Right renal pelvis (tissue), 4 donors: ENCODE measurements around the gene IPO8. TPM values are rescaled to one million over a fixed set of nuclear protein-coding genes. Genes with fewer than 3 reads are reported as not detected.
A peak's percentile ranks its signal among the peaks of the same experiment; 100 is the strongest.

Experiments
- DNase-seq, 4 donors: peaks; one replicate each; pipeline ENCODE4 v3.0.0-alpha.2; 2013; ENCODE audit warnings: low read depth in 4 of 4, low spot score in 3 of 4, missing footprints in 1 of 4
- polyA plus RNA-seq, 4 donors: library from polyadenylated mRNA; unstranded; fragments of 120-200 nt; gene quantifications; one replicate each; pipeline ENCODE4 v1.2.1, GENCODE V29; 2013; ENCODE audit not compliant: insufficient read length in 4 of 4

Gene IPO8
- polyA plus RNA-seq = 10 to 100 TPM; 49.8 to 63.1 (median 59.4) TPM

DNA sequence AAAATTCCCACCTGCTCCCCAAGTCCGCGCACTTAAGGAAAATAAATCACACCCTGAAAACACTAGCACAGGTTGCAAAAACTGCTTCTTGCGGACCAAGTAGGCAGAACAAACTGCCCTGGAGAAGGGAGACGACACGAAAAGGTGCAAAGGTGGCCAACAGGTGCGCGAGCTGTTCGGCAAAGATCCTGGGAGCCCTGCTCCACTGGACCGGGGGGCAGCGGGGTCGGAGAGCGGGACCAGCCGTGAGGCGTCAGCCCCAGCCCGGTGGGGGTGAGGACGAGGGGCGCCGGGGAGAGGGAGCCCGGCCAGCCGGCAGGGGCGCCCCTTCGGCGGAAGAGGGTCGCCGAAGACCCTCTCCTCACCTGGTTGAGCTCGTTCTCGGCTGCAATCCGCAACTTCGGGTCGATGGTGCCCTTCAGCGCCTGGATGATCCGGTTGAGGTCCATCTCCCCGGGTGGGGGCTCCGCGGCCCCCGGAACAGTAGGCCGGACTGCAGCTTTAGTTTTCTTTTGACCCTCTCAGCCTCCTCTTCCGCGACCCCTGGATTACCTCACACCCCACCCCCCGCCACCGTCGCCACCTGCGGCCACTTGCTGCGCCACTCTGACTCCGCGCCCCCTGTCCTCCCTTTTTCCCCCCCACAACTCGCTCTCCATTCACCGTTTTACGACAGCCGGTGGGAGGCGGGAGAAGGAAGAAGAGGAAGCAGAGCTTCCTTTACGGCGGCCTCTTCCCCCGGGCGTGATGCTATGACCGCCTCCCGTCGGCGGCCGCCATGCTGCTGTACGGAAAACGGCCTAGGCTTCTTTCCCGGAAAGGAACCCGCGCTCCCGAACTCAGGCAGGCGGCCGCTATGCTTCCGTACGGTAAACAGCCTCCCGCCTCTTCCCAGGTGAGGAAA lies at the start of gene IPO8:
Gene IPO8, minus strand, starts transcription at position 671 of the 904 bp plus-strand sequence. Its CDS starts 222 bp downstream, at position 449.
- peak; percentile 81 to 90 (median 89) for DNase-seq

DNA sequence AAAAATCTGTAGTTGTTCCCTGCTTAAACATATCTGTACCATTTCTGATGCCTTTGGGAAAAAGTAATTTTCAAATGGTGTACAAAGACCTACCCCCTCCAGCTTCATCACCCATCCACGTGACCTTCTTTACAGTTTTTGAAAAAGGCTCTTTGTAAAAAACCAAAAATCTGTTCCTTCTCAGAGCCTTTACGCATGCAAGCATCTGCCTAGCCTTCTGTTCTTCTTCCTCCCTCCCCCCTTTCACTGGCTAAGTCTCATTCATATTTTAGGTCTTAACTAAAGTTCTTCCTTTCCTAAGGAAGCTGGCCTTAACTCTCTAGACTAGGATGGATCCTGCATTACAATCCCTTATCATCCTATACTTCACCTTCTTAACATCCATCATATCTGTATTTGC lies 48.7 kb upstream of the IPO8 start:
- DNase-seq = no peak

DNA sequence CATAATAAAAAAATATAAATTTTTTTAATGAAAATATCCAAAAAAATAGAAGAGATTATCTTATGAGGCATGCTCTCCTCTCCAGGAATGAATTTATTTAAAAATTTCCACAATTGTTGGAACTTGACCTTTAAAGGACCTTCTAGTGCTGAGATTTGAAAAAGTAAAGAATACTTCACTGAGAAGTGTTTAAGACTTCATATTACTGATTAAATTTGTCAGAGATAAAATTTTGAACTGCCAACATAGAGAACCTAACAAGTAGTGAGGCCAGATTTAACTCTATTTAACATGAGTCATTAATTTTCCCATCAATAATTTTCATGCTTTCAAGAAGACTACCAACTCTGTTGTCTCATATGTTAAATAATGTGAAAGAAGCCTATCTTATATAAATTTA lies 44.6 kb upstream of the IPO8 start:
- DNase-seq = no peak

DNA sequence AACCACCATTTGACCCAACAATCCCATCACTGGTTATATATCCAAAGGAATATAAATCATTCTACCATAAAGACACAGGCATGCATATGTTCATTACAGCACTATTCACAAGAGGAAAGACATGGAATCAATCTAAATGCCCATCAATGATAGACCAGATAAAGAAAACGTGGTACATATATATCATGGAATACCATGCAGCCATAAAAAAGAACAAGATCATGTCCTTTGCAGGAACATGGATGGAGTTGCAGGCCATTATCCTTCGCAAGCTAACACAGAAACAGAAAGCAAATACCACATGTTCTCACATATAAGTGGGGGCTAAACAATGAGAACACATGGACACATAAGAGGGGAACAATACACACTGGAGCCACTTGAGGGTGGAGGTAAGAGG lies 43.4 kb upstream of the IPO8 start:
- no peak for DNase-seq

DNA sequence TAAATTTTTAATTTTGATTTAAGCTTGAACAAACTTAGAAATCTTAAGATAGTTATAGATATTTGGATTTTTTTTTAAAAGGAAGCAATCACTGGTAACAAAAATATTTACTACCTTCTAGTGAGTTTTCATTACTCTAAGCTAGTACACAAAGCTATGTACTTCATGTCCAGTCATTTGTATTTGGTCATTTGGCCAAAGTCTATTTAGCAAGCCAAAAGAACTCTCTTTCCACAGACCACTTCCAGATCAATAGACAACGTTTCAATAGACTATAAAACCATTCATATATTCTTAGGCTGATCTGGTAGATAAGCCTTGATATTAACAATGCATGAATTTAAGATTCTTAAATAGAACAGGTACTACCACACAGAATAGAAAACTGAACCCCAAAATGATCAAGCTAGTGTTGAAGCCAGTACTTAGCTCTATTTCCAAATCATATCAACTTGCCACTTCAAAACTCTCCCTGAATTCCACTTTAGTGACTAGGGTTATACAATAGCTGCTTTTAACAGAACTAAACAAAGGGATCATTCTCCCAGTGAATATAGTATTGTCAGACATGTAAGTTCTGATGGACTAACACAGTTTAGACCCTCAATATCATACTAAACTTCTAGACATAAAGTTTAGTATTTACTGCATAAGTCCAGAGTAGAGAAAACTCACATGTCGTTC lies 37.4 kb upstream of the IPO8 start:
- DNase-seq = no peak

DNA sequence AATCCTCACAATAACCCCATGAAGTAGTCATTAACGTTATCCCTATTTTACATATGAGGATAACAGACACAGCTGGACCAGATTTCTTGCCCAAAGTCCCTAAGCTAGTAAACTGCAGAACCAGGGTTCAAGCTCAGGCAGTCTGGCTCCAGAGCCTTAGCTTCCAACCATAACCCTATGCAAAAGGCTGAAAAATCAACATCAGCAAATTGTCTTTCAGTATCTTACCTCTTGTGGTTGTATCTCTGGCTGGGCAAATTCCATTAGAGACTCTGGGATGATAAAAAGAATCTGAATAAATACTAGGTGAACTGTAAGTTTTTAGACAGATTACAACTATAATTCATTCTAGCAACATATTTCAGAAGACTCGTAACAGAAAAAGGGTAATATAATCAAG lies 34.3 kb upstream of the IPO8 start:
- no peak for DNase-seq

DNA sequence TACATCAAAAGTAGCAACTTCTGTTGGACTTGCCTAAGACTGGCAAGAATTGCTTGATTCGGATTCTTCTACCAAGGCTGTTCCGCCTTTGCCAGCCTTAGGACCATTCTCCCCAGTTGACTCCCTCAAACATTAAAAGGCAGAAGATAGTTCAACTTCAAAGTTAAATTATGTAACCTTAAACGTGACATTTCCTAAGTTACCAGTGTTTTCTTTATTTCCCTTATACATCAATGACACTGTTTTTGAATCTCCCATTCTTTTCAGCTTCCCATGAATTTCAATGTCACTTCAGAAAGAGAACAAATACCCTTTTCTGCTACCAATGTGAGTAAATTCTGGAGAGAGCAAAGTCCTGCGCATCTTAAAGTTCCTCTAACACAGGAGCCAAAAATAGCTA lies 33.9 kb upstream of the IPO8 start:
- no peak for DNase-seq

DNA sequence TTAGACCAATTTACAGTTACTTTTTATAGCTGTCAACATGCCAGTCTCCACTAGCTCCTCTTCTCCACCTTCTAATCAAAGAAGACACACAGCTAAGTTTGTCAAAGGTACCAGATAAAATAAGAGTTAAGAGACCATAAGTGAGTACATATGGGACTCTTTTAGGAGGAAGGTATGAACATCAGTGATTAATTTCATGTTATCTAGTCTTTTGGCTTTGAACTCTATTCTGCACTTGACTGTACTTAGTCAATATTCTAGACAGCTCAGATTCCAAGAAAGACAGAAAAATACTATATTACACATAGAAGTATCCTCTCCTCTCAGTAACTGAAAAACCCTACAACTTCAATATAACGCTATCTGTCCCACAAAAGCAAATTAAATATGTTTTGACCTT lies 31.0 kb upstream of the IPO8 start:
- DNase-seq = no peak

DNA sequence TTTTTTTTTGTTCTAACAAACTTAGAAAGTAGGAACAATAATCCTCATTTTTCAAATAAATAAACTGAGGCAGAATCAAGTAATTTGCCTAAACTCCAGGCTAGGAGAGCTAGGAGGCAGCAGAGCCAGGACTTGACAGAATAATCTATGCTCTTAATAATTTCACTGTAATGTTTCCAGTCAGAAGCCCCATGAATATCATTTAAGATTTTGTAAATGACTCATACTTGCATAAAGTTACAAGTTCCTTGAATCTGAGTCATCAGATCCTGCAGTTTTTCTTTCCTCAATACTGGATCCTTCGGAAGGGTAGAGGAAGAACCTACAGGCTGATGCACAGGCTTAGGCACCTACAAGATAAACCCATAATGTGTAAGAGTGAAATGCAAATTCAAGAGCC lies 30.1 kb upstream of the IPO8 start:
- no peak for DNase-seq

DNA sequence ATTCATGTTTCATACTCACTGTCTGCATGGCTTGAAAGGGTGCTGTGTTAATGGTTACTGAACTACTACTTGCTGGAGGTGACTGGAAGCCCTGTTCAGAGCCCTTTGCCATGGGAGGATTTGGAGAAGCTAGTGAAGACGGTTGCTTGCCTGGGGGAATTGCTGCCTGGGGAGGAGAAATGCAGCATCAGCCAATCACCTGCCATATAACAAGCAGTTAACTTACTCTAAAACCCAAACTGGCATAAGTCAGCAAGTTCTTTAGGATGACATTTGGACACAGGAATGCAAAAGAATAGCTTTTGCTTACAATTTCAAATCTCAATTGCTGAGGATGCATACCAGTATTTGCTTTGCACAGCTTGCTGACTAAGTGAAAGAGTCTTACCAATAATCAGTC lies 23.4 kb upstream of the IPO8 start:
- DNase-seq = no peak

DNA sequence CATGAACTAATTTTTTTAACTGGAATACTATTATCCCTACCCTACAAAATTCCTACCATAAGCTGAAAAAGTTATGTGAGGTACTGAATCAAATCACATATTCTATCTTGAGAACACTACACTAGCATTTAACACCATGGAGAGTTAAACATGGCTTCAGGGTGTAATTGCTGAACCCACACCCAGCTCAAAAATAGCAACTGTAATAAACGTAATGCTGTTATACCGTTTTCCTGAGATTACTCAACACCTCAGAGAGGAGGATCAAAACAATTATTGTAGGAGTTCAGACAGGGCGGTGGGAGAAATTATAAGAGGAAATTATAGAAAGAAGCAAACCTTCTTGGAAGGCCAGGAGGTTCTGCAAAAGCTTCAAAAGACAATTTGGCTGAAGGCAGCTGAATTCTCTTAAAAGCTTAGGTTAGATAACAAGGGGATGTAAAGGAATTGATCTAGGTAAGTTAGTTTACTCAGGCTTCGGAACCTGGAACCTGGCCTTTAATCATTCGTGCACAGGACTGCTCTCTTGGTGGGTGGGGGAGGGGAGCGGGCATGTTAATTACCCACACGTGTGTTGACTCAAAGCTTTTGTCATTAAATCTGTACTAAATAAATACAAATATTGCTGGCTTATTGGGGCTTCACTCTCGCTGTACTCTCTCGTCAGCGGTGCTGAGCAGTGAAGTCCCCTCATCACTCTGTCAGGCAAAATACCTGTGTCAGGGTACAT lies 12.1 kb upstream of the IPO8 start:
- no peak for DNase-seq

DNA sequence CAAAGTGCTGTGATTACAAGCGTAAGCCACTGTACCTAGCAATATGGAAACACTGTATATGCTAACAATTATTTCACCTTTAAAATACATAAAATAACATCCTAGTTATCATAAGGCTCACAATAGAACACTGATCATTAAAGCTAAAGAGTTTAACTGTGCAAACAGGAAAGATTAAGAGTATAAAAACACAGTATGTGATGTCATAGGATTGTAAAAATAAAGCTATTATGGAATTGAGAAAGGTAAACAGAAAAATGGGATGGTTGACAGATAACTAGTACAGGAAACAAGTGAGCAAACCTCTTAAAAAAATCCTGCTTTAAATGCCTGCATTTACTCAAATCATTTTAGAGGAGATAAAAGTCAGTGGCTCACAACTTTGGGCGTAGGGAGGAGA lies 10.8 kb upstream of the IPO8 start:
- DNase-seq = no peak

DNA sequence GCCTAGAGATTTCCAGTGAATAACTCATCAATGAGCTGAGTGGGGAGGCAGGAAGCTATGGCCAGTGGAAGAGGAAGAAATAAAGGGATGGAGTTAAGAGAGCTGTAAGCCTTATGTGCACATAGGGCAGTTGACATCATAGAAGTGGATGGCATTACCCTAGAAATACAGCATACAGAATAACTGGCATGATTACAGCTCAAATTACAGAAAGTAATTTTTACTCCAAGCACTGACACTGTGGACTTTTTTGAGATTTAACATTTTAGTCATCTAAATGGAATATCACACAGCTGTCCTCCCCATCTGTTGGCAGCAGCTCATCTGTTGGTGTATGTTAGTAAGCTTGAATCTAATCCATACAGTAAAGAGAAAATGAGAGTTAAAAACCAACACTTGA lies 5.4 kb upstream of the IPO8 start:
- no peak for DNase-seq

DNA sequence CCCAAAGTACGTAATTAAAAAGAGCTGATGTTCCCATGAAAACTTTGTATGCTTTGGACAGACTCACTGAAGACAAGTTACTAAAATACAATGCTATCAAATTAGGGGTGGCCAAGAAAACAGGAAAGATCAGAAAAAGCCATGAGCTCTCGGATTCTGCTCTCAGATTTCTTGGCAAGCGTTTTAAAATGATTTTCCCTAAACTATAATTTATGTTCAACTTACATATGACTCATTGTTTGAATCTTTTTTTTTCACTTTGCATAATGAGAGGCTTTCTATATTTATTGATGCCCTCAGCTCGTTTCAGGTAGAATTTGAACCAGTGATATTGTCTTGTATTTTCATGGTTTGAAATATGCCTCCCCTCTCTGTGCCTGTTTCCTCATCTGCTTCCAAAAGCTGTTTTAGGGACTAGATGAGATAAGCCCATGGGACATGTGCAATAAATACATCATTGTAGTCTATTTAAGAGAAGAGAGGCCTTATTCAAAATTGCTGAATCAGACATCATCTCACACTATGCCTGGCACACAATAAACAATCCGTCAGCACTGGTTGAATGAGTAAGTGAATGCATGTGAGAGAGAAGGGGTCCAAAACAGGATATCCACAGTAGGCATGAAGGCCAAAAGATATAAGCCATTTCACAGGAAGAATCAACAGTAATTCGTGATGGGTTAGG lies 4.7 kb upstream of the IPO8 start:
- no peak for DNase-seq

DNA sequence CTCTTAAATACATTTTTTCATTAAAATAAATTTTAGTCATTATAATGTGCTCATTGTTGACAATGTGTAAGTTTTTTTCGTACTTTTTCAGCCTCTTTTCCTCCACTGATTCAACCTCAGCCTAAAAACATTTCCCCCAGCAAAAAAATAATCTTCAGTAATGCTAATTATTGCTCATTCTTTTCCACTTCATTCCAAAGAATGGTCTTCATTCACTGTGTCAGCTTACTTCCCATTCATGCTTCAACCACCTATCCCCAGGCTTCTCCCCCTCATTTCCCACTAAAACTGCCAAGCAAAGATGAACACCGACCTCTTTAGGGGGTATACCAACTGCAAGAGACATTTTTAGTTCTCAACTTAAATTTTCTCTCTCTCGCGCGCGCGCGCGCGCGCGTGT lies 2.7 kb upstream of the IPO8 start:
- no peak for DNase-seq

DNA sequence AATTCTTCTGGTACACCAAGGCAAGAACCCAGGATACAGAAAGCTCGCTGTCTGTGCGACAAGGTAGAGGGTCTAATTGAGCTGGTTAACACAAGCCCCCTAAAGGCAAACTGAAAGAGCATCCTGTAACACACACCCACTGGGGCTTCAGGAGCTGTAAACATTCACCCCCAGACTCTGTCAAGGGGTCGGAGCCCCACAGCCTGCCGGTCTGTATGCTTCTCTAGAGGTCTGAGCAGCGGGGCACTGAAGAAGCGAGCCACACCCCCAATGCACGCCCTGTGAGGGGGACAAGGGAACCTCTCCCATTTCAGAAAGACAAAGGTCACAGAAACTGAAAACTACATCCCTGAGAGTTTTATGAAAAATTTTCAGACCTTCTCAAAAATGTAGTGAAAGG lies 1.3 kb upstream of the IPO8 start:
- no peak for DNase-seq

DNA sequence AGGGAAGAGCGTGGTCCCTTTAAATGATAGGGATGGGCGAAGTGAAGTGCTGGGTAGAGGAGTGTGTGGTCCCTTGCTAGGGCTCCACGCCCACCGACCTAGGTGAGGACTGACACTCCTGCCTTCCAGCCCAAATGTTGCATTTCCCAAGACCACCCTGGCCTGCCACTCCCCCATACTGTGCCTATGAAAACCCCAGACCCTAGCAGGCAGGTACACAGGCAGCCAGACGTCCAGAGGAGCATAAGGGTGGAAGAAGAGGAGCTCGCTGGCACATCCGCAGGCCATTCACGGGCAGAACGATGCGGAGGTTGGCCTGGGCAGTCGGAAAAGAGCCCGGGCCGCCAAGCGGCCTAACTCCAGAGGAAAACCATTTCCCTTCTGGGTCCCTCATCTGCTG lies 817 bp upstream of the IPO8 start:
- no peak for DNase-seq

DNA sequence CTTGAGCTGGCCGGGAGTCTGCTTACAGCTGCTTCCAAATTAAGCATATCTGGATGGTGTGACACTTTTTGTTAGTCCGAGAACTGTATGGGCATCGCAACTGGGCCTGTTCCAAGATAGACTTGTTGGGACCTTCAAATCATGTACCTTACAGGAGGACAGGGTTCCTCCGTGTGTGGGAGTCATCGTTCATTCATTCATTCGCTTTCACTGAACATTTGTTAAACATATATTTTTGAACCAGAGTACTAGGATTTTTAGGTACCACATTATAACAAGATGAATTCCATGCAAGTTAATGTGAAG lies 387 bp upstream of the IPO8 start:
- DNase-seq = no peak

DNA sequence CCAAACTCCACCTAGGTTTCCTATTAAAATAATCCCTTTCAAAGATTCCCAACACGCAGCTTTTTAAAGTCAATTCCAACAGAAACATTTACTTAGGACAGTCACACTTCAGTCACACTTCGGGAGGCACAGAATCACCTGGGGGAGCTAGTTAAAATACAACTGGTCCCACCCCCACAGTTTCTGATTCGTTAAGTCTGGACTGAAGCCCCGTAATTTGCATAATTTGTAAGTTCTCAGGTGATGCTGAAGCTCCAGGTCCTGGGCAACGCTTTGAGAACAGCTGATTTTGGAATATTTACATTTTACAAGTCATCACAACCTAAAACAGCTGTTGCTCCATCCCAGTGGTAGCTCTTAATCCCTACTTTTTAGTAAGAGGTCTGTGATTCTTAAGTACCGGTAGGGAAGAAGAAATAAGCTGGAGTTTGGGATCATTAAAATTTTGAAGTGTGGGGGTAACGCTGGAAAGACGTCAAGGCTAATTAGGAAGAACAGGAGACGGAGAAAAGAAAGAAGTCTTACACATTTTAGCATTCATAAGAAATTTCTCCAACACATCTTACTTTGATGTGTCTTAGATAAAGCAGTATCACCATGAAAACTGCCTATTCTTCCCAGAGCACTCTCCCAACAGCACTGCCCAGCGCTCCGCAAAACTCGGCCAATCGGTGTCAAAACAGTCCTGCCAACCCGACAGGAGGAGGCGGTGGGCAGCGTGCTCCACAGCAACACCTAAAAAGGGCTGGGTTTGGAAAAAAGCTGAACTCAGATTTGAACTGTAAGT lies 1.1 kb downstream of the IPO8 start:
- DNase-seq = peak in 2 of 4 donors; percentile 25 to 28

DNA sequence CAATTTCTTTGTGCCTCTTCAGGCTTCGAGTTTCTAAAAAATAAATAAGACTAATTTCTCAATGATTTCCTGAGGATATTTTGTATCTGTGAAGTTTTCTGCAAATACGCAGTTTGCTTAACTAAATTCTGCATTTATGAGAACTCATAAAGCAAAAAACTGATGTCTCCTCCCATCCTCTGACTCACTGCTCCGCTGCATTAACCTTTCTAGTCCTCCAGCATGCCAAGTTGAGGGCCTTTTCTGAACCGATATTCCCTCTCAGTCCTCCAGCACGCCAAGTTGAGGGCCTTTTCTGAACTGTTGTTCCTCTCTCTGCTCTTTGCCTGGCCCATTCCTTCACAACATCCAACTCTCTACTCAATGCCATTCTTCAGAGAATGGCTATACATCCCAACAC lies 3.2 kb downstream of the IPO8 start:
- no peak for DNase-seq
